Kidney (tissue), 14 donors: ENCODE measurements around the gene CTF1. TPM values are rescaled to one million over a fixed set of nuclear protein-coding genes. Genes with fewer than 3 reads are reported as not detected.
A peak's percentile ranks its signal among the peaks of the same experiment; 100 is the strongest.

Experiments used
- DNase-seq, 5 donors: peaks; one replicate each; pipeline ENCODE4 v3.0.0-alpha.2; 2013 to 2020
- FAIRE-seq: peaks from 2 replicates; lab custom pipeline; 2012; peaks lifted over from hg19 to GRCh38; lab: Jason Lieb, UNC
- H3K27ac ChIP-seq, 2 donors: one replicate each; pipeline ENCODE4 v1.7.0; 2013; ENCODE audit warnings: low read depth in 2 of 2, low read length in 2 of 2, inconsistent platforms in 1 of 2
- H3K27me3 ChIP-seq: one replicate; pipeline ENCODE4 v1.7.1; 2013; ENCODE audit warnings: low read length, inconsistent platforms; ENCODE audit not compliant: control insufficient read depth, insufficient read depth
- H3K36me3 ChIP-seq, 3 donors: one replicate each; pipeline versions ENCODE4 v1.7.0 to v1.7.1; 2013; ENCODE audit warnings: low read length in 3 of 3, control low read depth in 1 of 3, inconsistent platforms in 1 of 3; ENCODE audit not compliant: insufficient read depth in 3 of 3, control insufficient read depth in 2 of 3
- H3K4me1 ChIP-seq, 3 donors: one replicate each; pipeline versions ENCODE4 v1.7.0 to v1.7.1; 2013; ENCODE audit warnings: low read length in 3 of 3, inconsistent platforms in 1 of 3, low read depth in 1 of 3; ENCODE audit not compliant: control insufficient read depth in 2 of 3, insufficient read depth in 2 of 3
- H3K4me3 ChIP-seq, 3 donors: one replicate each; pipeline versions ENCODE4 v1.7.0 to v1.8.1; 2013; ENCODE audit warnings: low read length in 3 of 3, control low read depth in 1 of 3, inconsistent platforms in 1 of 3
- H3K9ac ChIP-seq, 3 donors: one replicate each; pipeline versions ENCODE4 v1.7.0 to v1.7.1; 2013; ENCODE audit warnings: low read length in 3 of 3, control low read depth in 1 of 3, inconsistent platforms in 1 of 3
- H3K9me3 ChIP-seq, 3 donors: one replicate each; pipeline versions ENCODE4 v1.7.0 to v1.7.1; 2013; ENCODE audit warnings: low read length in 3 of 3, control low read depth in 1 of 3, inconsistent platforms in 1 of 3; ENCODE audit not compliant: control insufficient read depth in 2 of 3, insufficient read depth in 1 of 3
- intact Hi-C: fragments of 100-400 bp; cut with DNase I; formaldehyde crosslinking; loops from one replicate; pipeline ENCODE4 v1.11.1; 2022
- polyA plus RNA-seq: library from polyadenylated mRNA; stranded (reverse); fragments of 350-450 nt; fragmentation: Illumina TruSeq; extraction: RNeasy Lipid Tissue Mini Kit (QIAGEN cat#74804); gene quantifications from one replicate; pipeline ENCODE4 v1.2.3, GENCODE V29; 2014; ENCODE audit warnings: low read depth, low replicate concordance; ENCODE audit not compliant: insufficient read depth
- total RNA-seq: library from RNA; stranded (reverse); fragmentation: NEBNext Ultra II Directional; extraction: Animal tissue kit (Norgen Biotek cat#: 25700); gene quantifications from one replicate; pipeline ENCODE4 v1.2.1, GENCODE V29; 2021
- TF ChIP-seq, protein P1 (sequence below): IDR thresholded peaks from 3 replicates; pipeline ENCODE4 v1.5.1; 2012; ENCODE audit warnings: mild to moderate bottlenecking, moderate library complexity, borderline replicate concordance; ENCODE audit not compliant: insufficient read depth; ENCODE audit errors: extremely low read depth
- donor health status: control.
- donor health status: control.
- donor health status: control.
- donor health status: control.
- donor health status: control.
- donor health status: DM: yes; HTN: yes; CAD: no.
- donor health status: Normal renal cell carcinoma (clear cell type).

CTF1 gene
- total and polyA plus RNA-seq, 2 donors from 2014 or later, result 7.3 to 13.0 TPM

- DNase-seq (peak in 1 of 5 donors; percentile 20), FAIRE-seq (no peak)
- Histone ChIP-seq H3K4me1 (peaks cover 9 to 31% (median 23%) of the 10 kb centered on the region in 3 donors), H3K9me3 (no peaks in the 10 kb centered on the region), H3K4me3 (peak overlapping the region; percentile 9 to 69 (median 67)), H3K9ac (peak overlapping the region in 2 of 3 donors; percentile 64 to 77), H3K27ac (peak overlapping the region; percentile 87 to 97), H3K36me3 (no peaks in the 10 kb centered on the region), H3K27me3 (no peaks in the 10 kb centered on the region)
- TF ChIP-seq, protein P1, sequence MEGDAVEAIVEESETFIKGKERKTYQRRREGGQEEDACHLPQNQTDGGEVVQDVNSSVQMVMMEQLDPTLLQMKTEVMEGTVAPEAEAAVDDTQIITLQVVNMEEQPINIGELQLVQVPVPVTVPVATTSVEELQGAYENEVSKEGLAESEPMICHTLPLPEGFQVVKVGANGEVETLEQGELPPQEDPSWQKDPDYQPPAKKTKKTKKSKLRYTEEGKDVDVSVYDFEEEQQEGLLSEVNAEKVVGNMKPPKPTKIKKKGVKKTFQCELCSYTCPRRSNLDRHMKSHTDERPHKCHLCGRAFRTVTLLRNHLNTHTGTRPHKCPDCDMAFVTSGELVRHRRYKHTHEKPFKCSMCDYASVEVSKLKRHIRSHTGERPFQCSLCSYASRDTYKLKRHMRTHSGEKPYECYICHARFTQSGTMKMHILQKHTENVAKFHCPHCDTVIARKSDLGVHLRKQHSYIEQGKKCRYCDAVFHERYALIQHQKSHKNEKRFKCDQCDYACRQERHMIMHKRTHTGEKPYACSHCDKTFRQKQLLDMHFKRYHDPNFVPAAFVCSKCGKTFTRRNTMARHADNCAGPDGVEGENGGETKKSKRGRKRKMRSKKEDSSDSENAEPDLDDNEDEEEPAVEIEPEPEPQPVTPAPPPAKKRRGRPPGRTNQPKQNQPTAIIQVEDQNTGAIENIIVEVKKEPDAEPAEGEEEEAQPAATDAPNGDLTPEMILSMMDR, result no peak
- intact Hi-C loops, result no loop called here
These were observed 1.7 kb upstream of the CTF1 start for GRCh38 chr16:30894540-30895368.

GRCh38 chr16:30895627-30896260 lies 670 bp upstream of the CTF1 start:
- no peaks in the 10 kb centered on the region for H3K27me3 ChIP-seq
- intact Hi-C loops, result no loop called here
- peak overlapping the region in 2 of 3 donors; percentile 33 to 89 for H3K9ac ChIP-seq
- peak overlapping the region in 2 of 3 donors; percentile 30 to 76 for H3K4me3 ChIP-seq
- DNase-seq, result peak in 2 of 5 donors; percentile 71 to 72
- peaks cover 9 to 31% (median 23%) of the 10 kb centered on the region in 3 donors for H3K4me1 ChIP-seq
- peak overlapping the region; percentile 99 for H3K27ac ChIP-seq
- H3K9me3 ChIP-seq, result no peaks in the 10 kb centered on the region
- FAIRE-seq, result no peak
- H3K36me3 ChIP-seq, result no peaks in the 10 kb centered on the region
- TF ChIP-seq, protein P1, result no peak

DNA sequence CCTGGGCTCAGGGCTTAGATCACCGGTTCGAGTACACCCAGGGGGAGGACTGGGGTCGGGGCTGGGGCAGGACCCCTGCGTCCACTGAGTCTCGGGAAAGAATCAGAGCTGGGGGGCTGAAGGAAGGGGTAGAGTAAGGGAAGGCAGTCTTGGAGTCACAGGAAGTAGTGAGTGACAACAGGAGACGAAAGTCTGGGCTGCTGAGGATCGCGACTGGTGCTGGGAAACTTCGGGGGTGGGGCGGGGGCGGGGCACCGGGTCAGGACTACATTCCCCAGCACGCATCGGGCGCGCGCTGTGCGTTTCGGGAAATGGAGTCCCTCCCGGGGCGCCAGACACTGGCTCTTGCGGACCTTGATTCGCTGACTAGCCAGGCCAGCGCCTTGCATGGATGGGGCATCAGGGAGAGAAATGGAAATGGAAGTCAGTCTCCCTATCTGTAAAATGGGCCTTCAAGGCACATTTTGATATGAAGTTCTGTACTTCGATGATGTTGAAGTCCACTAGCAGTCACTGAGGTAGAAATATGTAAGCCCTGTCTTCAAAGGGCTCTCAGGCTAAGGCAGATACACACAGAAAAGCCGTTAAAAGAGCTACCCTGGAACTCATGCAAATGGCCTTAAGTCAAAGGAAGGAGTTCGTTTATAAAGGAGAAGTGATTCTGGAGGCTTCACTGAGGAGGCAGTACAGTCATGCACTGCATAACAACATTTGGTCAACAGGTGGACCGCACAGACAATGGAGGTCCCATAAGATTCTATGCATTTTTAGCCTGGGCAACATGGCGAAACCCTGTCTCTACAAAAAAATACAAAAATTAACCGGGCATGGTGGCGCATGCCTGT lies 697 bp downstream of the CTF1 start:
- peaks cover 9 to 33% (median 23%) of the 10 kb centered on the region in 3 donors for H3K4me1 ChIP-seq

More for the DNA sequence above, 697 bp downstream of the CTF1 start:
- peak; percentile 93 to 97 (median 95) for DNase-seq
- Histone ChIP-seq H3K4me3 (peak overlapping the region; percentile 44 to 76 (median 60)), H3K27me3 (no peaks in the 10 kb centered on the region), H3K36me3 (no peaks in the 10 kb centered on the region), H3K9me3 (no peaks in the 10 kb centered on the region), H3K9ac (peak overlapping the region; percentile 40 to 89 (median 79)), H3K27ac (peak overlapping the region; percentile 99)
- no peak for FAIRE-seq
- intact Hi-C loops, result no loop called here
- TF ChIP-seq, protein P1, result no peak
